ENCODE results near the gene MAEA. TPM values are rescaled to one million over a fixed set of nuclear protein-coding genes. Genes with fewer than 3 reads are reported as not detected.

MAEA gene
- total and polyA plus RNA-seq, 9 of the 15 experiments (the other 6 are each of a cell fraction or from before 2014, with no cell fraction given) = 2.1 to 86.5 (median 45.0) TPM

DNA sequence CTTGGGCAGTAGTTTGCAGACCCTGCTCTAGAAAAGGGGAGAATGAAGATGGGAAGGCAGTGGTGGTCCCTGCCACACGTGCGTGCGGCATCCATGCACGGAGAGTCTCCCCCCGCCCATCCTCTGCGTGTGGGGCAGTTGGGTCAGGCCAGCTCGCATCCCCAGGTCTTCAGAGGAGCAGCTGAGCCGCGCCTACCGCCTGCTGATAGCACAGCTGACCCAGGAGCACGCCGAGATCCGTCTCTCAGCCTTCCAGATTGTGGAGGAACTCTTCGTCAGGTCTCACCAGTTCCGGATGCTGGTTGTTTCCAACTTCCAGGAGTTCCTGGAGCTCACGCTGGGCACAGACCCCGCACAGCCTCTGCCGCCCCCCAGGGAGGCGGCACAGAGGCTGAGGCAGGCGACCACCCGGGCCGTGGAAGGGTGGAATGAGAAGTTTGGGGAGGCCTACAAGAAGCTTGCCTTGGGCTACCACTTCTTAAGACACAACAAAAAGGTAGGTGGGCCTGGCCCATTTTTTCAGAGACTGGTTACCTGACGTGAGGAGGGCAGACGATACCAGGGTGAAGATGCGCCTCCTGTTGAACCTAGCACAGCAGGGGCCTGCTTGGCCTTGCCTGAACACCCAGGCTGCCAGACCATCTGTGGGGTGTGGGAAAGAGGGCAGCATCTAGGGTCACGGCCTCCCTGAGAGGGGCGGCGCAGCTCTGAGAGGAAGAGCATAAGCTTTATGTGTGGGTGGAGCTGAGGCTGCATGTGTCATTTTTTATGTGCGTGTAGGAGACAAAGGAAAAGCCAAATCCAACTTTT is 59.9 kb downstream of the MAEA start:
- intact Hi-C loops (cut with micrococcal nuclease) = loop anchor here (10.0 kb wide), 1 partner anchor 375 kb away; the partner anchor contains the start of genes TACC3 and TMEM129
- 0 out of 2 replicates have a peak, but pooled peaks cover 6% of the 10 kb centered on the region for H4K20me1 ChIP-seq (replicated peaks; ENCODE audit: control insufficient read depth, insufficient read depth, low read length)
- H3K27me3 ChIP-seq (ENCODE audit: control insufficient read depth in 2 of 2, insufficient read depth in 2 of 2, low read length in 2 of 2) = no peaks in the 10 kb centered on the region
- peaks cover 4% of the 10 kb centered on the region for H3K9me1 ChIP-seq (ENCODE audit: control insufficient read depth, insufficient read depth, low read length)
- FAIRE-seq (no peak), ATAC-seq (no peak), DNase-seq (ENCODE audit: extremely low read depth in 1 of 4, low spot score in 3 of 4) (no peak)
- peak overlapping the region in 1 of 2 experiments; percentile 81; a peak in 2 of 4 replicates for H3K9ac ChIP-seq (ENCODE audit: insufficient read depth in 1 of 2, low read depth in 2 of 2, low read length in 2 of 2)
- no peak overlapping the region for H3K27ac ChIP-seq (ENCODE audit: extremely low read depth, low read depth, low read length)
- in situ Hi-C loops (cut with MboI) = loop anchor here (5.0 kb wide), 2 partner anchors 217 to 278 kb away; no protein-coding TSS in a partner anchor
- H3K4me1 ChIP-seq (replicated peaks in 1 of 2; ENCODE audit: control insufficient read depth in 2 of 2, insufficient read depth in 2 of 2, low read length in 2 of 2) = peaks cover 10 to 70% of the 10 kb centered on the region in 2 experiments
- TF ChIP-seq FOXK1 (CRISPR knock-in tag; IDR thresholded peaks at IDR 0.05; ENCODE audit: borderline replicate concordance) = no peak
- TF ChIP-seq, protein P1, sequence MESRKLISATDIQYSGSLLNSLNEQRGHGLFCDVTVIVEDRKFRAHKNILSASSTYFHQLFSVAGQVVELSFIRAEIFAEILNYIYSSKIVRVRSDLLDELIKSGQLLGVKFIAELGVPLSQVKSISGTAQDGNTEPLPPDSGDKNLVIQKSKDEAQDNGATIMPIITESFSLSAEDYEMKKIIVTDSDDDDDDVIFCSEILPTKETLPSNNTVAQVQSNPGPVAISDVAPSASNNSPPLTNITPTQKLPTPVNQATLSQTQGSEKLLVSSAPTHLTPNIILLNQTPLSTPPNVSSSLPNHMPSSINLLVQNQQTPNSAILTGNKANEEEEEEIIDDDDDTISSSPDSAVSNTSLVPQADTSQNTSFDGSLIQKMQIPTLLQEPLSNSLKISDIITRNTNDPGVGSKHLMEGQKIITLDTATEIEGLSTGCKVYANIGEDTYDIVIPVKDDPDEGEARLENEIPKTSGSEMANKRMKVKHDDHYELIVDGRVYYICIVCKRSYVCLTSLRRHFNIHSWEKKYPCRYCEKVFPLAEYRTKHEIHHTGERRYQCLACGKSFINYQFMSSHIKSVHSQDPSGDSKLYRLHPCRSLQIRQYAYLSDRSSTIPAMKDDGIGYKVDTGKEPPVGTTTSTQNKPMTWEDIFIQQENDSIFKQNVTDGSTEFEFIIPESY (CRISPR knock-in tag; IDR thresholded peaks at IDR 0.05) = peak; percentile 75
- TF ChIP-seq ERF (CRISPR knock-in tag; IDR thresholded peaks at IDR 0.05) = no peak
- peak; percentile 39 for TF ChIP-seq EGR1 (conservative IDR thresholded peaks at IDR 0.05)
- H3K9me3 ChIP-seq (replicated peaks; ENCODE audit: control insufficient read depth, insufficient read depth, low read depth, low read length) = no peaks in the 10 kb centered on the region
- H2AFZ ChIP-seq (ENCODE audit: low read depth, low read length) = no peak overlapping the region
- no TSS peak for BruUV-seq (replicated peaks)
- no peak overlapping the region for H3K4me3 ChIP-seq
- peaks cover 25% of the 10 kb centered on the region; the same call in 2 of the 3 replicates for H3K36me3 ChIP-seq (ENCODE audit: control insufficient read depth, insufficient read depth, low read length)
- 81% methylated on average over 23 of the region's 29 CpGs for WGBS (ENCODE audit: insufficient coverage, low coverage, missing lambda C conversion rate)
- ChIA-PET POLR2A (interaction anchor here (0.7 kb wide), 1 partner anchor 628 kb away, joined by 3 read pairs; no protein-coding TSS in a partner anchor), CTCF (ENCODE audit: low intra/inter-chr PET ratio) (no interaction called here)
- H3K79me2 ChIP-seq (ENCODE audit: control insufficient read depth, insufficient read depth, low read length) = peaks cover 27% of the 10 kb centered on the region
- H3K4me2 ChIP-seq (ENCODE audit: insufficient read depth, low read length) = no peak overlapping the region
